Hepatocyte (in vitro differentiated cells): ENCODE results near the gene CATSPER3. TPM values are rescaled to one million over a fixed set of nuclear protein-coding genes. Genes with fewer than 3 reads are reported as not detected.

Source experiments
- DNase-seq: peaks from one replicate; pipeline ENCODE4 v3.0.0-alpha.2; 2016; ENCODE audit warnings: low spot score
- H2AFZ ChIP-seq: fragments of 200-600 bp; sonication (generic); 2 replicates; pipeline ENCODE4 v1.6.0; 2016; ENCODE audit warnings: antibody characterized with exemption, mild to moderate bottlenecking
- H3K27ac ChIP-seq: fragments of 200-600 bp; sonication (generic); 2 replicates; pipeline ENCODE4 v1.5.1; 2016; ENCODE audit warnings: mild to moderate bottlenecking
- H3K27me3 ChIP-seq: fragments of 200-600 bp; sonication (generic); 2 replicates; pipeline ENCODE4 v1.6.1; 2016
- H3K36me3 ChIP-seq: fragments of 200-600 bp; sonication (generic); replicated peaks from 2 replicates; pipeline ENCODE4 v1.5.1; 2016; ENCODE audit warnings: low read depth; ENCODE audit not compliant: insufficient read depth
- H3K4me1 ChIP-seq: fragments of 200-600 bp; sonication (generic); 2 replicates; pipeline ENCODE4 v1.5.1; 2016; ENCODE audit warnings: mild to moderate bottlenecking, moderate library complexity; ENCODE audit not compliant: insufficient read depth
- H3K4me2 ChIP-seq: fragments of 200-600 bp; sonication (generic); 2 replicates; pipeline ENCODE4 v1.6.0; 2016
- H3K4me3 ChIP-seq: fragments of 200-600 bp; sonication (generic); 2 replicates; pipeline ENCODE4 v1.5.1; 2016; ENCODE audit warnings: mild to moderate bottlenecking
- H3K79me2 ChIP-seq: fragments of 200-600 bp; sonication (generic); 2 replicates; pipeline ENCODE4 v1.6.0; 2017; ENCODE audit warnings: mild to moderate bottlenecking
- H3K9me2 ChIP-seq: fragments of 200-600 bp; sonication (generic); replicated peaks from 2 replicates; pipeline ENCODE4 v1.6.0; 2017; ENCODE audit warnings: mild to moderate bottlenecking; ENCODE audit not compliant: insufficient read depth
- H3K9me3 ChIP-seq: fragments of 200-600 bp; sonication (generic); 2 replicates; pipeline ENCODE4 v1.5.1; 2016; ENCODE audit warnings: low read depth, mild to moderate bottlenecking
- H4K20me1 ChIP-seq: fragments of 200-600 bp; sonication (generic); 2 replicates; pipeline ENCODE4 v1.6.0; 2016; ENCODE audit warnings: mild to moderate bottlenecking; ENCODE audit not compliant: insufficient read depth, poor library complexity, severe bottlenecking
- CTCF ChIP-seq: fragments of 200-600 bp; sonication (generic); IDR thresholded peaks from 2 replicates; pipeline ENCODE4 v1.5.1; 2016; ENCODE audit warnings: antibody characterized with exemption, mild to moderate bottlenecking; ENCODE audit not compliant: poor library complexity
- EZH2 ChIP-seq: fragments of 200-600 bp; sonication (generic); IDR thresholded peaks from 2 replicates; pipeline ENCODE4 v1.6.1; 2016; ENCODE audit warnings: antibody characterized with exemption, mild to moderate bottlenecking, borderline replicate concordance
- EZH2phosphoT487 ChIP-seq: fragments of 200-600 bp; sonication (generic); IDR thresholded peaks from one replicate; pipeline ENCODE4 v1.6.1; 2018; ENCODE audit warnings: antibody characterized with exemption, mild to moderate bottlenecking, low read depth, moderate library complexity; ENCODE audit not compliant: unreplicated experiment, severe bottlenecking
- WGBS: methylation state at CpG from one replicate; pipeline ENCODE4 v1.1.6; 2016; ENCODE audit warnings: low lambda C conversion rate; ENCODE audit errors: missing lambda C conversion rate; 5-methylcytosine and 5-hydroxymethylcytosine counted together
- polyA plus RNA-seq: library from polyadenylated mRNA; unstranded; fragments of >200 nt; fragmentation: Nextera tagmentation; extraction: Ambion mirVana; gene quantifications from 2 replicates; pipeline ENCODE4 v1.2.1, GENCODE V29; 2016
- total RNA-seq: library from RNA; depleted of rRNA; stranded (reverse); fragments of >200 nt; gene quantifications from 2 replicates; pipeline ENCODE4 v1.2.3, GENCODE V29; 2014

The CATSPER3 gene
- total and polyA plus RNA-seq, 2 experiments from 2014 or later = 0.59 TPM; not detected in 1

- Histone ChIP-seq H3K27ac (no peak overlapping the region), H3K9me3 (no peaks in the 10 kb centered on the region), H2AFZ (no peak overlapping the region), H3K36me3 (no peaks in the 10 kb centered on the region), H3K9me2 (no peaks in the 10 kb centered on the region), H3K4me3 (no peak overlapping the region), H3K4me1 (peaks cover 33% of the 10 kb centered on the region), H3K27me3 (peaks cover 64% of the 10 kb centered on the region), H3K79me2 (peaks cover 56% of the 10 kb centered on the region), H3K4me2 (peak overlapping the region; percentile 97), H4K20me1 (peaks cover 9% of the 10 kb centered on the region)
- no peak for DNase-seq
- 49% methylated on average over 11 of the region's 11 CpGs for WGBS
- TF ChIP-seq EZH2 (no peak), CTCF (no peak), EZH2phosphoT487 (no peak)
These were observed 70.0 kb downstream of the CATSPER3 start for GRCh38 chr5:135037519-135038204.

GRCh38 chr5:135038205-135038812, 70.6 kb downstream of the CATSPER3 start:
- H2AFZ ChIP-seq = peak overlapping the region; percentile 69
- DNase-seq = no peak
- no peaks in the 10 kb centered on the region for H3K9me3 ChIP-seq
- no peaks in the 10 kb centered on the region for H3K9me2 ChIP-seq
- H3K79me2 ChIP-seq = peaks cover 50% of the 10 kb centered on the region
- H4K20me1 ChIP-seq = peaks cover 4% of the 10 kb centered on the region
- no peaks in the 10 kb centered on the region for H3K36me3 ChIP-seq
- peaks cover 69% of the 10 kb centered on the region for H3K27me3 ChIP-seq
- TF ChIP-seq CTCF = no peak
- TF ChIP-seq EZH2 = no peak
- H3K27ac ChIP-seq = peak overlapping the region; percentile 40
- 42% methylated on average over 20 of the region's 20 CpGs for WGBS
- peak overlapping the region; percentile 32 for H3K4me3 ChIP-seq
- peak overlapping the region; percentile 97 for H3K4me2 ChIP-seq
- peaks cover 33% of the 10 kb centered on the region for H3K4me1 ChIP-seq

GRCh38 chr5:135038813-135039270, 71.1 kb downstream of the CATSPER3 start:
- Histone ChIP-seq H2AFZ (peak overlapping the region; percentile 69), H3K36me3 (no peaks in the 10 kb centered on the region), H3K4me2 (peak overlapping the region; percentile 97), H3K4me1 (peaks cover 33% of the 10 kb centered on the region), H3K27ac (peak overlapping the region; percentile 40), H3K9me2 (no peaks in the 10 kb centered on the region), H4K20me1 (no peaks in the 10 kb centered on the region), H3K9me3 (no peaks in the 10 kb centered on the region), H3K27me3 (peaks cover 74% of the 10 kb centered on the region), H3K4me3 (peak overlapping the region; percentile 32), H3K79me2 (peaks cover 46% of the 10 kb centered on the region)
- 14% methylated on average over 33 of the region's 42 CpGs for WGBS
- peak; percentile 65 for TF ChIP-seq EZH2phosphoT487
- TF ChIP-seq CTCF = no peak
- TF ChIP-seq EZH2 = peak; percentile 68
- no peak for DNase-seq
